Measurements from ENCODE around the gene HPS6.
A peak's percentile ranks its signal among the peaks of the same experiment; 100 is the strongest.

Gene HPS6

GRCh38 chr10:102068216-102068615 is 3.1 kb downstream of the HPS6 start:
- no peak for DNase-seq (ENCODE audit: low read depth in 2 of 3, low spot score in 1 of 3)

GRCh38 chr10:102069071-102069470 is 3.9 kb downstream of the HPS6 start:
- DNase-seq (ENCODE audit: low read depth in 2 of 3, low spot score in 1 of 3) = no peak

- DNase-seq (ENCODE audit: low read depth in 2 of 3, low spot score in 1 of 3) = peak; percentile 59 to 92 (median 66)
Observed at GRCh38 chr10:102072673-102073527, 7.8 kb downstream of the HPS6 start.

GRCh38 chr10:102083541-102083940 is 18.4 kb downstream of the HPS6 start:
- DNase-seq (ENCODE audit: low read depth in 2 of 3, low spot score in 1 of 3) = no peak

- DNase-seq (ENCODE audit: low read depth in 2 of 3, low spot score in 1 of 3) = no peak
Observed at GRCh38 chr10:102085336-102085735, 20.2 kb downstream of the HPS6 start.

GRCh38 chr10:102086196-102086595 is 21.0 kb downstream of the HPS6 start:
- DNase-seq (ENCODE audit: low read depth in 2 of 3, low spot score in 1 of 3) = no peak

GRCh38 chr10:102090772-102091171 is 25.6 kb downstream of the HPS6 start:
- DNase-seq (ENCODE audit: low read depth in 2 of 3, low spot score in 1 of 3) = no peak

- DNase-seq (ENCODE audit: low read depth in 2 of 3, low spot score in 1 of 3) = no peak
Observed at GRCh38 chr10:102096449-102096848, 31.3 kb downstream of the HPS6 start.

GRCh38 chr10:102101152-102101551 is 36.0 kb downstream of the HPS6 start:
- no peak for DNase-seq (ENCODE audit: low read depth in 2 of 3, low spot score in 1 of 3)

GRCh38 chr10:102102421-102102820 is 37.3 kb downstream of the HPS6 start:
- no peak for DNase-seq (ENCODE audit: low read depth in 2 of 3, low spot score in 1 of 3)

GRCh38 chr10:102106998-102107397 is 41.8 kb downstream of the HPS6 start:
- no peak for DNase-seq (ENCODE audit: low read depth in 2 of 3, low spot score in 1 of 3)

- DNase-seq (ENCODE audit: low read depth in 2 of 3, low spot score in 1 of 3) = no peak
Observed at GRCh38 chr10:102109166-102110116, 44.3 kb downstream of the HPS6 start.

- DNase-seq (ENCODE audit: low read depth in 2 of 3, low spot score in 1 of 3) = no peak
Observed at GRCh38 chr10:102111276-102111675, 46.1 kb downstream of the HPS6 start.

- DNase-seq (ENCODE audit: low read depth in 2 of 3, low spot score in 1 of 3) = no peak
Observed at GRCh38 chr10:102112210-102112817, 47.2 kb downstream of the HPS6 start.

- no peak for DNase-seq (ENCODE audit: low read depth in 2 of 3, low spot score in 1 of 3)
Observed at GRCh38 chr10:102113261-102113955, 48.3 kb downstream of the HPS6 start.

- DNase-seq (ENCODE audit: low read depth in 2 of 3, low spot score in 1 of 3) = no peak
Observed at GRCh38 chr10:102113956-102114857, 49.1 kb downstream of the HPS6 start.

GRCh38 chr10:102114861-102115618 is 49.9 kb downstream of the HPS6 start:
- DNase-seq (ENCODE audit: low read depth in 2 of 3, low spot score in 1 of 3) = peak; percentile 64 to 88 (median 83)

- no peak for DNase-seq (ENCODE audit: low read depth in 2 of 3, low spot score in 1 of 3)
Observed at GRCh38 chr10:102115775-102116174, 50.6 kb downstream of the HPS6 start.

- DNase-seq (ENCODE audit: low read depth in 2 of 3, low spot score in 1 of 3) = no peak
Observed at GRCh38 chr10:102116656-102117055, 51.5 kb downstream of the HPS6 start.

Data from stimulated activated CD4-positive, alpha-beta T cell treated with anti-CD3 and anti-CD28 coated beads, Interleukin-12 subunit alpha, Interleukin-12 subunit beta, amount 100 ng/mL, for 48 hours (primary cell).